ENCODE results near the gene METTL27.
"Not testable (repeated sequence)": the region's sequence is repeated elsewhere in the genome, so short reads cannot be mapped to it uniquely, and the experiment has no call there.

METTL27 gene

DNA sequence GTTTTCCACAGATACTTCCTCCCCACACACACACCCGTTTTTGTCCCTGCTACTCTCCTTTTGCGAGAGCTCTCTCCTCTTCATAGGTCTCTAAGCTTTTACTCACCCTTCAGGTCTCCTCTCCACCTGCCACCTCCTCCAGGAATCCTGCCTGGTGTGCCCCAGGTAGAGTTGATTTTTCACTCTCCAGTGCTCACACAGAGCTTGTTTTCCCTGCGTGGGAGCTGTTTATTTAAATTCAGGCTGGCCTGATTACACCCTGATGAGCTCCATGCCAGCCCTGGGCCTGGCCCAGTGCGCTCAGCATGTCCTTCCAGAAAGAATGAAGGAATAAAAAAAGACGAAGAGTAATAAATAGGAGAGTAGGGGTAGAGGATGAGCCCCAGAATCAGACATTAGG is 19.1 kb downstream of the METTL27 start:
- H3K36me3 ChIP-seq: no peaks in the 10 kb centered on the region
- peaks cover 25% of the 10 kb centered on the region for H3K27me3 ChIP-seq
- TF ChIP-seq, protein P1, sequence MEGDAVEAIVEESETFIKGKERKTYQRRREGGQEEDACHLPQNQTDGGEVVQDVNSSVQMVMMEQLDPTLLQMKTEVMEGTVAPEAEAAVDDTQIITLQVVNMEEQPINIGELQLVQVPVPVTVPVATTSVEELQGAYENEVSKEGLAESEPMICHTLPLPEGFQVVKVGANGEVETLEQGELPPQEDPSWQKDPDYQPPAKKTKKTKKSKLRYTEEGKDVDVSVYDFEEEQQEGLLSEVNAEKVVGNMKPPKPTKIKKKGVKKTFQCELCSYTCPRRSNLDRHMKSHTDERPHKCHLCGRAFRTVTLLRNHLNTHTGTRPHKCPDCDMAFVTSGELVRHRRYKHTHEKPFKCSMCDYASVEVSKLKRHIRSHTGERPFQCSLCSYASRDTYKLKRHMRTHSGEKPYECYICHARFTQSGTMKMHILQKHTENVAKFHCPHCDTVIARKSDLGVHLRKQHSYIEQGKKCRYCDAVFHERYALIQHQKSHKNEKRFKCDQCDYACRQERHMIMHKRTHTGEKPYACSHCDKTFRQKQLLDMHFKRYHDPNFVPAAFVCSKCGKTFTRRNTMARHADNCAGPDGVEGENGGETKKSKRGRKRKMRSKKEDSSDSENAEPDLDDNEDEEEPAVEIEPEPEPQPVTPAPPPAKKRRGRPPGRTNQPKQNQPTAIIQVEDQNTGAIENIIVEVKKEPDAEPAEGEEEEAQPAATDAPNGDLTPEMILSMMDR (IDR thresholded peaks at IDR 0.05): no peak
- peaks cover 19 to 21% of the 10 kb centered on the region in 2 experiments for H3K4me1 ChIP-seq (ENCODE audit: control insufficient read depth in 1 of 2, insufficient read depth in 1 of 2, low read depth in 1 of 2, low read length in 1 of 2)
- H3K27ac ChIP-seq: no peak overlapping the region
- no peak overlapping the region for H3K4me3 ChIP-seq (ENCODE audit: low read depth in 1 of 2, low read length in 1 of 2)
- H3K9me3 ChIP-seq: no peaks in the 10 kb centered on the region

DNA sequence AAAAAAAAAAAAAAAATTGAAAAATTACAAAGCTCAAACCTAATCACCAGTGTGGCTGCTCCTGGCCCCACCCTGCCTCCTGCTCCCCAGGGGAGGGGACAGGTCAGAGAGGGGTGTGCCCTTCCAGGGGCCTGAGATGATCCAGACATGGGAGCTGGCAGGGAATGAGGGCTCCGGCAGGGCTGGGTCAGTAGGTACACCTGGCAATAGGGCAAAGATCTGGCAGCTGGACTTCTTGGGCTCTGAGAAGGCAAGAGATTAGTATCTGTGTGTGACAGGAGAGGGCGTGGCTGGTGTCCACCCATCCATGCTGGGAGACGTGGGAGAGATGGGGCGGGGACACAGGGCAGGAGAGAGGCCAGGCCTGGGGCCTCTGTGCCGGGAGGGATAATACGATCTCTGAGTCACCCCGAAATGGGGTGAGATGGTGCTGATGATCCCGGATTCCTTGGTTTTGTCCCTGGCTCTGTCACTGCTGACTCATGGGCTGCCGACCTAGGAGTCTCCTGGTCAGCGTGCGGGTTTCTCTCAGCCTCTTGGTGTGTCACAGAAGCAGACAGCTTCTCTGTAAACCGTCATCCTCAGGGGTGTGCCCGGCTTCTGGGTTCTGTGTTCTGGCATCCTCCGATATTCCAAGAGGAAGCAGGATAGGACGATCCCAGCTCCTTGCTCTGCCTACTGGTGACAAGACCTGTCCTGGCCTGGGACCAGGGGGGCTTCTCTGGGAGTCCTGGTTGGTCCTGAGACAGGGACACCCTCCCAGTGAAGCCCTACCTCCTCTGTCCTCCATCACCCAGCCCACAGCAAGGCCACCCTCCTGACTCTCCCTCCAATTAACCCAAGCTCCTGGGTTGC is 19.8 kb downstream of the METTL27 start:
- no peak overlapping the region for H3K27ac ChIP-seq
- H3K4me3 ChIP-seq (ENCODE audit: low read depth in 1 of 2, low read length in 1 of 2): no peak overlapping the region

DNA sequence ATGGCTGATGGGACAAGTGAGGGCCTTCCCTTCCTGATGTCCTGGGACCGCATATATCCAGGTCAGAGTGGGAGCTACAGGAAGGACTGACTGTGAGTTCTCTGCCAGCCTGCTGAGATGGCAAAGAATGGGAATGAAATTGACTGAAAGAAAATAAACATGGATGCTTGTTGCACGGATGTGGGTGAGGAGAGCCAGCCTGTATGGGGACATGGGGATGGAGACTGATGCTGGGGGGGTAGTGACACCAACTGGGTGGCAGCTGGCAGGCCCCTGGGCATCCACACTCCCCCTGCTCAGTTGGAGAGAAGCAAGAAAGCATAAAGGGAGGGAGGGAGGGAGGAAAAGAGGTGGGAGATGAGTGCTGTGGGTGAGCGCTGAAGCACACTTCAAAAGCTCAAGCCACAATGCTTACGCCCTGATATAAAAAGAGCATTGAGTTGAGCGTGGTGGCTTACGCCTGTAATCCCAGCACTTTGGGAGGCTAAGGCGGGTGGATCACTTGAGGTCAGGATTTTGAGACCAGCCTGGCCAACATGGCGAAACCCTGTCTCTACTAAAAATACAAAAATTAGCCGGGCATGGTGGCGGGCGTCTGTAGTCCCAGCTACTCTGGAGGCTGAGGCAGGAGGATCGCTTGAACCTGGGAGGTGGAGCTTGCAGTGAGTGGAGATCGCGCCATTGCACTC is 20.6 kb downstream of the METTL27 start:
- H3K4me1 ChIP-seq (ENCODE audit: control insufficient read depth in 1 of 2, insufficient read depth in 1 of 2, low read depth in 1 of 2, low read length in 1 of 2); H3K27ac ChIP-seq; H3K9me3 ChIP-seq; H3K36me3 ChIP-seq; H3K4me3 ChIP-seq (ENCODE audit: low read depth in 1 of 2, low read length in 1 of 2): not testable (repeated sequence)
- peaks cover 11% of the 10 kb centered on the region for H3K27me3 ChIP-seq

More for the DNA sequence above, 19.8 kb downstream of the METTL27 start:
- Histone ChIP-seq H3K4me1 (ENCODE audit: control insufficient read depth in 1 of 2, insufficient read depth in 1 of 2, low read depth in 1 of 2, low read length in 1 of 2) (peaks cover 13 to 18% of the 10 kb centered on the region in 2 experiments), H3K9me3 (no peaks in the 10 kb centered on the region), H3K27me3 (peaks cover 18% of the 10 kb centered on the region), H3K36me3 (no peaks in the 10 kb centered on the region)
- TF ChIP-seq, protein P1 (IDR thresholded peaks at IDR 0.05): no peak

DNA sequence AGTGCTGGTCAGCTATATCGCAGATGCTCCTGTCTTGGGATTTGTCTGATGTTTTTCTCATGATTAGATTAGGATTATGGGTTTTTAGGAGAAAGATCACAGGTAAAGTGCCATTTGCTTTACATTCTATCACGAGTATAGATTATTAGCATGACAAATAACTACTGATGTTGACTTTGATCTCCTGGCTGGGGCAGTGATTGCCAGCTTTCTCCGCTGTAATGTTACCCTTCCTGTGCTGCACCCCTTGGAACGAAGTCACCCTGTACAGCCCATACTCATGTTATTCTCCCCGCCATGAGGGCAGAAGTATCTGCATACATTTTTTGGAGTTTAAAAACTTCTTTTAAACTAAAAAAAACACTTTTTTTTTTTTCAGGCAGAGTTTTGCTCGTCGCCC is 22.3 kb downstream of the METTL27 start:
- H3K36me3 ChIP-seq: no peaks in the 10 kb centered on the region
- no peaks in the 10 kb centered on the region for H3K4me1 ChIP-seq (ENCODE audit: control insufficient read depth in 1 of 2, insufficient read depth in 1 of 2, low read depth in 1 of 2, low read length in 1 of 2)
- no peak overlapping the region for H3K4me3 ChIP-seq (ENCODE audit: low read depth in 1 of 2, low read length in 1 of 2)
- TF ChIP-seq, protein P1 (IDR thresholded peaks at IDR 0.05): no peak
- no peak overlapping the region for H3K27ac ChIP-seq
- H3K9me3 ChIP-seq: no peaks in the 10 kb centered on the region
- H3K27me3 ChIP-seq: peaks cover 11% of the 10 kb centered on the region

DNA sequence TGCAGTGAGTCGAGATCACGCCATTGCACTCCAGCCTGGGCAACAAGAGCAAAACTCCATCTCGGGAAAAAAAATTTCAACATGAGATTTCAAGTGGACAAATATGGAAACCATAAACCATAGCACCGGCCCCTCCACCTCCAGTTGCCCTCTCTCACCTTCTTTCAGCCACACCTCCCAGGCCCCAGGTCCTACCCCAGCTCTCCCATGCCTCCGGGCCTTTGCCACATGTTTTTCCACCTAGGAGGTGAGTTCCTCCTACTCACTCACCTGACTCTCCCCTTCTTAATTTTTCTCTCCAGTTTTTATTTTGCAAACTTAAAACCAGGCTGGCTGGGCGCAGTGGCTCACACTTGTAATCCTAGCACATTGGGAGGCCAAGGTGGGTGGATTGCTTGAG is 25.2 kb downstream of the METTL27 start:
- Histone ChIP-seq H3K27ac (no peak overlapping the region), H3K36me3 (no peaks in the 10 kb centered on the region), H3K27me3 (no peaks in the 10 kb centered on the region), H3K4me1 (ENCODE audit: control insufficient read depth in 1 of 2, insufficient read depth in 1 of 2, low read depth in 1 of 2, low read length in 1 of 2) (no peaks in the 10 kb centered on the region), H3K4me3 (ENCODE audit: low read depth in 1 of 2, low read length in 1 of 2) (no peak overlapping the region), H3K9me3 (no peaks in the 10 kb centered on the region)
- TF ChIP-seq, protein P1 (IDR thresholded peaks at IDR 0.05): no peak

DNA sequence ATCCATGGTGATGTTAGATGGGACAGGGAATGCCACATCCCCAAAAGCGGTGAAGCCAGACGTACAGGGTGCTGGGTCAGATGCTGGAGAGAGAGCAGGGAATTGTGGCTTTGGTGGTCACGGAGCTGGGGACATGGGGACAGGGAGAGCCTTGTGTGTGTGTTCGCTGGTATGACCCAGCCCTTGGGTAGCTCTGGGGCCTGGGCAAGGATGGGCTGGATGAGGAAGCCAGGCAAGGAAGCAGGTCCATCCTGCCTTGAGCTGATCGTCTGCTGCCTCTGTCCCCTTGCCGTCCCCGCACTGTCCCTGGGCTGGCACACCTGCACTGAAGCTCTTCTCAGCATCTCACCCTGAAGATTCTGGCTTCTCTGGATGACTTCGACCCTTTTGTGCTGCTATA is 26.9 kb downstream of the METTL27 start:
- H3K27ac ChIP-seq: no peak overlapping the region
- TF ChIP-seq, protein P1 (IDR thresholded peaks at IDR 0.05): no peak
- H3K4me3 ChIP-seq (ENCODE audit: low read depth in 1 of 2, low read length in 1 of 2): no peak overlapping the region
- no peaks in the 10 kb centered on the region for H3K36me3 ChIP-seq
- H3K9me3 ChIP-seq: no peaks in the 10 kb centered on the region
- no peaks in the 10 kb centered on the region for H3K4me1 ChIP-seq (ENCODE audit: control insufficient read depth in 1 of 2, insufficient read depth in 1 of 2, low read depth in 1 of 2, low read length in 1 of 2)
- H3K27me3 ChIP-seq: no peaks in the 10 kb centered on the region

All from neutrophil (primary cell).